SK-N-SH treated with all-trans-retinoic acid at 6 μM for 48 hours (cell line): ENCODE data around the gene TRMT61A.

Experiments used
- ATAC-seq: fragments of 200-7000 bp; cut with Tn5 transposase; 3 replicates; pipeline ENCODE4 v1.9.1; 2020; ENCODE audit warnings: mild to moderate bottlenecking, moderate library complexity
- ARNTL ChIP-seq: fragments of 450-650 bp; formaldehyde crosslinking; IDR thresholded peaks from 2 replicates; pipeline ENCODE4 v1.5.0; 2020; ENCODE audit warnings: low read depth, mild to moderate bottlenecking, moderate library complexity, borderline replicate concordance
- BACH2 ChIP-seq: fragments of 250-450 bp; sonication (Bioruptor Pico); IDR thresholded peaks from 2 replicates; pipeline ENCODE4 v1.9.0; 2021; ENCODE audit warnings: mild to moderate bottlenecking, borderline replicate concordance
- ESRRG ChIP-seq: fragments of 250-450 bp; sonication (Bioruptor Pico); IDR thresholded peaks from 2 replicates; pipeline ENCODE4 v1.6.1; 2021; ENCODE audit warnings: mild to moderate bottlenecking
- GLIS3 ChIP-seq: fragments of 250-450 bp; sonication (Bioruptor Pico); IDR thresholded peaks from 2 replicates; pipeline ENCODE4 v1.5.0; 2020; ENCODE audit warnings: mild to moderate bottlenecking, moderate library complexity
- ISL1 ChIP-seq: fragments of 250-450 bp; sonication (Bioruptor Pico); IDR thresholded peaks from 2 replicates; pipeline ENCODE4 v2.1.2; 2022; ENCODE audit warnings: mild to moderate bottlenecking, moderate library complexity
- OSR1 ChIP-seq: fragments of 250-450 bp; sonication (Bioruptor Pico); IDR thresholded peaks from 2 replicates; pipeline ENCODE4 v1.8.0; 2022; ENCODE audit warnings: moderate library complexity, mild to moderate bottlenecking, inconsistent platforms
- PPARA ChIP-seq: fragments of 250-450 bp; sonication (Bioruptor Pico); IDR thresholded peaks from 2 replicates; pipeline ENCODE4 v1.5.0; 2020; ENCODE audit warnings: mild to moderate bottlenecking, borderline replicate concordance
- TCF4 ChIP-seq: fragments of 250-450 bp; sonication (Bioruptor Pico); IDR thresholded peaks from 2 replicates; pipeline ENCODE4 v1.8.0; 2021; ENCODE audit warnings: mild to moderate bottlenecking, moderate library complexity, borderline replicate concordance
- TOX ChIP-seq: fragments of 250-450 bp; sonication (Bioruptor Pico); IDR thresholded peaks from 2 replicates; pipeline ENCODE4 v1.8.0; 2021; ENCODE audit warnings: mild to moderate bottlenecking, moderate library complexity, borderline replicate concordance
- ZC3H10 ChIP-seq: fragments of 250-450 bp; sonication (Bioruptor Pico); IDR thresholded peaks from 2 replicates; pipeline ENCODE4 v1.5.1; 2021; ENCODE audit warnings: mild to moderate bottlenecking, moderate library complexity
- ZFP3 ChIP-seq: fragments of 250-450 bp; sonication (Bioruptor Pico); IDR thresholded peaks from 2 replicates; pipeline ENCODE4 v1.5.0; 2020; ENCODE audit warnings: mild to moderate bottlenecking, moderate library complexity
- ZFP30 ChIP-seq: fragments of 450-650 bp; formaldehyde crosslinking; IDR thresholded peaks from 2 replicates; pipeline ENCODE4 v1.5.0; 2022; ENCODE audit warnings: mild to moderate bottlenecking, moderate library complexity
- ZNF565 ChIP-seq: fragments of 450-650 bp; formaldehyde crosslinking; conservative IDR thresholded peaks from 2 replicates; pipeline ENCODE4 v1.5.0; 2020; ENCODE audit warnings: low read depth, mild to moderate bottlenecking, moderate library complexity
- ZNF70 ChIP-seq: fragments of 450-650 bp; formaldehyde crosslinking; IDR thresholded peaks from 2 replicates; pipeline ENCODE4 v1.5.0; 2020; ENCODE audit warnings: mild to moderate bottlenecking, moderate library complexity
- ZNF8 ChIP-seq: fragments of 450-650 bp; formaldehyde crosslinking; IDR thresholded peaks from 2 replicates; pipeline ENCODE4 v1.5.0; 2020; ENCODE audit warnings: mild to moderate bottlenecking, moderate library complexity
- TF ChIP-seq, protein P1 (sequence below): fragments of 250-450 bp; sonication (Bioruptor Pico); IDR thresholded peaks from 2 replicates; pipeline ENCODE4 v1.5.1; 2021; ENCODE audit warnings: mild to moderate bottlenecking, moderate library complexity
- TF ChIP-seq, protein P2 (sequence below): fragments of 250-450 bp; sonication (Bioruptor Pico); IDR thresholded peaks from 2 replicates; pipeline ENCODE4 v1.8.0; 2020; ENCODE audit warnings: mild to moderate bottlenecking, moderate library complexity, borderline replicate concordance
- TF ChIP-seq, protein P3 (sequence below): fragments of 250-450 bp; sonication (Bioruptor Pico); IDR thresholded peaks from 2 replicates; pipeline ENCODE4 v1.5.0; 2020; ENCODE audit warnings: mild to moderate bottlenecking, moderate library complexity
- TF ChIP-seq, protein P4 (sequence below): fragments of 250-450 bp; sonication (Bioruptor Pico); IDR thresholded peaks from 2 replicates; pipeline ENCODE4 v1.8.0; 2021; ENCODE audit warnings: low read depth, mild to moderate bottlenecking, moderate library complexity, borderline replicate concordance

TRMT61A gene

DNA sequence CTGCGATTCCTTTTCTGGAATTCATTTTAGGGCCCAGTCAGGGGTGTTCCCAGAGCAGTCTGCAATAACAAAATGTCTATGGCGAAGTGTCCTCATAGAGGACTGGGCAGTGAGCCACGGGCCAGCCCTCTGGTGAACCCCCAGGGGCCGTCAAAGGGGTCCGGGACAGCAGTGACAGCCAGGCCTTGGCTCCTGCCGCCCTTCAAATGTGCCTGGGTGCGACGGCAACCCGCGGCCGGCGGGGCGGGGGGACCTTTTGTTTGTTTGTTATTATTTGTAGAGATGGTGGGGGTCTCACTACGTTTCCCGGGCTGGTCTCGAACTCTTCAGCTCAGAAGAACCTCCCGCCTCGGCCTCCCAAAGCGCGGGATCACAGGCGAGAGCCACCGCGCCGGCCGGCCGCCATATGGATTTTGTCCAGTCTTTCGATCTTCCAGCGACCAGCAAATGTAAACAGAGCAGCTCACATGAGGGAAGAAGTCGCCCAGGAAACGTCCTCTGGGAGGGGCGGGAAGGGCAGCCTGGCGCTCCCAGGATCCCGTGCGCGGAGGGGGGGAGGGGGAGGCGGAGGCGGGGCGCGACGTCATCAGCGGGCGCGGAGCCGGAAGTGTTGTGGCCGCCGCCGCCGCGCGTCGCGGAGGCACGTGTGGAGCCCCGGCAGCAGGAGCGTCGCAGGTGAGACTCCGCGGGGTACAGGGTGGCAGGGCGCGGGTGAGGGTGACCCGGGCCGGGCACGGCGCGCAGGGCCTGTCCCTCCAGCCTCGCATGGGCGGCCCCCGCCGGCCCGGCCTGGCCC lies at the start of gene TRMT61A:
TSS of gene TRMT61A (plus strand) at position 610 of the 796 bp plus-strand sequence. CDS start 783 bp downstream, outside the sequence.
- TF ChIP-seq, protein P1, sequence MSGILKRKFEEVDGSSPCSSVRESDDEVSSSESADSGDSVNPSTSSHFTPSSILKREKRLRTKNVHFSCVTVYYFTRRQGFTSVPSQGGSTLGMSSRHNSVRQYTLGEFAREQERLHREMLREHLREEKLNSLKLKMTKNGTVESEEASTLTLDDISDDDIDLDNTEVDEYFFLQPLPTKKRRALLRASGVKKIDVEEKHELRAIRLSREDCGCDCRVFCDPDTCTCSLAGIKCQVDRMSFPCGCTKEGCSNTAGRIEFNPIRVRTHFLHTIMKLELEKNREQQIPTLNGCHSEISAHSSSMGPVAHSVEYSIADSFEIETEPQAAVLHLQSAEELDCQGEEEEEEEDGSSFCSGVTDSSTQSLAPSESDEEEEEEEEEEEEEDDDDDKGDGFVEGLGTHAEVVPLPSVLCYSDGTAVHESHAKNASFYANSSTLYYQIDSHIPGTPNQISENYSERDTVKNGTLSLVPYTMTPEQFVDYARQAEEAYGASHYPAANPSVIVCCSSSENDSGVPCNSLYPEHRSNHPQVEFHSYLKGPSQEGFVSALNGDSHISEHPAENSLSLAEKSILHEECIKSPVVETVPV (CRISPR knock-in tag), result no peak
- TF ChIP-seq, protein P2, sequence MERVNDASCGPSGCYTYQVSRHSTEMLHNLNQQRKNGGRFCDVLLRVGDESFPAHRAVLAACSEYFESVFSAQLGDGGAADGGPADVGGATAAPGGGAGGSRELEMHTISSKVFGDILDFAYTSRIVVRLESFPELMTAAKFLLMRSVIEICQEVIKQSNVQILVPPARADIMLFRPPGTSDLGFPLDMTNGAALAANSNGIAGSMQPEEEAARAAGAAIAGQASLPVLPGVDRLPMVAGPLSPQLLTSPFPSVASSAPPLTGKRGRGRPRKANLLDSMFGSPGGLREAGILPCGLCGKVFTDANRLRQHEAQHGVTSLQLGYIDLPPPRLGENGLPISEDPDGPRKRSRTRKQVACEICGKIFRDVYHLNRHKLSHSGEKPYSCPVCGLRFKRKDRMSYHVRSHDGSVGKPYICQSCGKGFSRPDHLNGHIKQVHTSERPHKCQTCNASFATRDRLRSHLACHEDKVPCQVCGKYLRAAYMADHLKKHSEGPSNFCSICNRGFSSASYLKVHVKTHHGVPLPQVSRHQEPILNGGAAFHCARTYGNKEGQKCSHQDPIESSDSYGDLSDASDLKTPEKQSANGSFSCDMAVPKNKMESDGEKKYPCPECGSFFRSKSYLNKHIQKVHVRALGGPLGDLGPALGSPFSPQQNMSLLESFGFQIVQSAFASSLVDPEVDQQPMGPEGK (CRISPR knock-in tag), result no peak
- TF ChIP-seq, protein P3, sequence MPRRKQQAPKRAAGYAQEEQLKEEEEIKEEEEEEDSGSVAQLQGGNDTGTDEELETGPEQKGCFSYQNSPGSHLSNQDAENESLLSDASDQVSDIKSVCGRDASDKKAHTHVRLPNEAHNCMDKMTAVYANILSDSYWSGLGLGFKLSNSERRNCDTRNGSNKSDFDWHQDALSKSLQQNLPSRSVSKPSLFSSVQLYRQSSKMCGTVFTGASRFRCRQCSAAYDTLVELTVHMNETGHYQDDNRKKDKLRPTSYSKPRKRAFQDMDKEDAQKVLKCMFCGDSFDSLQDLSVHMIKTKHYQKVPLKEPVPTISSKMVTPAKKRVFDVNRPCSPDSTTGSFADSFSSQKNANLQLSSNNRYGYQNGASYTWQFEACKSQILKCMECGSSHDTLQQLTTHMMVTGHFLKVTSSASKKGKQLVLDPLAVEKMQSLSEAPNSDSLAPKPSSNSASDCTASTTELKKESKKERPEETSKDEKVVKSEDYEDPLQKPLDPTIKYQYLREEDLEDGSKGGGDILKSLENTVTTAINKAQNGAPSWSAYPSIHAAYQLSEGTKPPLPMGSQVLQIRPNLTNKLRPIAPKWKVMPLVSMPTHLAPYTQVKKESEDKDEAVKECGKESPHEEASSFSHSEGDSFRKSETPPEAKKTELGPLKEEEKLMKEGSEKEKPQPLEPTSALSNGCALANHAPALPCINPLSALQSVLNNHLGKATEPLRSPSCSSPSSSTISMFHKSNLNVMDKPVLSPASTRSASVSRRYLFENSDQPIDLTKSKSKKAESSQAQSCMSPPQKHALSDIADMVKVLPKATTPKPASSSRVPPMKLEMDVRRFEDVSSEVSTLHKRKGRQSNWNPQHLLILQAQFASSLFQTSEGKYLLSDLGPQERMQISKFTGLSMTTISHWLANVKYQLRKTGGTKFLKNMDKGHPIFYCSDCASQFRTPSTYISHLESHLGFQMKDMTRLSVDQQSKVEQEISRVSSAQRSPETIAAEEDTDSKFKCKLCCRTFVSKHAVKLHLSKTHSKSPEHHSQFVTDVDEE (CRISPR knock-in tag), result no peak
- TF ChIP-seq ARNTL (CRISPR knock-in tag) (no peak), ZFP30 (CRISPR knock-in tag) (no peak), TCF4 (no peak), ZNF565 (CRISPR knock-in tag) (no peak), ZNF8 (no peak), ISL1 (CRISPR knock-in tag) (no peak), TOX (CRISPR knock-in tag) (no peak), GLIS3 (CRISPR knock-in tag) (no peak), ZNF70 (CRISPR knock-in tag) (no peak), ZC3H10 (CRISPR knock-in tag) (no peak), ESRRG (CRISPR knock-in tag) (no peak)
- TF ChIP-seq, protein P4, sequence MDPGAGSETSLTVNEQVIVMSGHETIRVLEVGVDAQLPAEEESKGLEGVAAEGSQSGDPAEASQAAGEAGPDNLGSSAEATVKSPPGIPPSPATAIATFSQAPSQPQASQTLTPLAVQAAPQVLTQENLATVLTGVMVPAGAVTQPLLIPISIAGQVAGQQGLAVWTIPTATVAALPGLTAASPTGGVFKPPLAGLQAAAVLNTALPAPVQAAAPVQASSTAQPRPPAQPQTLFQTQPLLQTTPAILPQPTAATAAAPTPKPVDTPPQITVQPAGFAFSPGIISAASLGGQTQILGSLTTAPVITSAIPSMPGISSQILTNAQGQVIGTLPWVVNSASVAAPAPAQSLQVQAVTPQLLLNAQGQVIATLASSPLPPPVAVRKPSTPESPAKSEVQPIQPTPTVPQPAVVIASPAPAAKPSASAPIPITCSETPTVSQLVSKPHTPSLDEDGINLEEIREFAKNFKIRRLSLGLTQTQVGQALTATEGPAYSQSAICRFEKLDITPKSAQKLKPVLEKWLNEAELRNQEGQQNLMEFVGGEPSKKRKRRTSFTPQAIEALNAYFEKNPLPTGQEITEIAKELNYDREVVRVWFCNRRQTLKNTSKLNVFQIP (CRISPR knock-in tag), result no peak
- peak; percentile 86 for ATAC-seq

DNA sequence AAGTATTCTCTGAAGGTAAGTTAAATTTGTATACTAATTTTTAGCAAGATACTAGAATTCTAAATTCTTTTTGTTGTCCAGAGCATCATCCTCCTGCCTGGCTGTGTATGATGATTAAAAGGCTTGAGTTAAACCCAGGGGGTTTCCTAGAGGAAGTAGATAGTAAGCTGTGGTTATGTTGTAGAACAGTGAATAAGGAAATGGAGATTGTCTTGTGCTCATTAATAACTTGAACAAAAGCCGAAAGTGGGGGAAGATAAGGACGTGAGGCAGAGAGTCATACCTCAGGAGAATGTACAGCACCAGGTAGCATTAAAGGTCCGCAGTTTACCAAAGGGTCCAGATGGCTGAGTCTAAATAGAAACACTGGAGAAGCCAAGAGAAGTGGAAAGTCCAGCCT lies 48.4 kb upstream of the TRMT61A start:
- TF ChIP-seq ZFP30 (CRISPR knock-in tag), result no peak
- TF ChIP-seq ZNF8, result no peak
- TF ChIP-seq ZC3H10 (CRISPR knock-in tag), result no peak
- no peak for TF ChIP-seq TOX (CRISPR knock-in tag)
- TF ChIP-seq, protein P1 (CRISPR knock-in tag), result no peak
- no peak for ATAC-seq

DNA sequence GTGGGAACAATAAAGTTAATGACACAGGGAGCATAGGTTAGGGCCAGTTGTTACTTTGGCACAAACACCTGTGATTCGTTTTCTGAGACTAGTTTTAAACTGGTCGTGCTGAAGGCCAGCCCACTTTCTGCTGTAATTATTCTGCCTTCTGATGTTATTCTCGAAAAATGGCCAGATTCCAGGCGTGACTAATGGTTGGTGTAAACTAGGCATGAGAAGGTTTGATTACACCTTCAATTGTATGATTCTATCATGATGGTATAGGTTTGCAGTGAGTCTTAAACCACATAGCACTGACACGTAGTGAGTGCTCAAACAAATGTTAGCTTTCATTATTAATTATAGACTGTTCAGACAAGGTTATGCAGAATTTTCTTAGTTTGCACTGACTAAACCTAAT lies 45.4 kb upstream of the TRMT61A start:
- ATAC-seq, result peak; percentile 74
- TF ChIP-seq PPARA (CRISPR knock-in tag) (no peak), ZFP3 (CRISPR knock-in tag) (no peak), ISL1 (CRISPR knock-in tag) (no peak), ZC3H10 (CRISPR knock-in tag) (no peak), BACH2 (no peak), ARNTL (CRISPR knock-in tag) (no peak), TOX (CRISPR knock-in tag) (no peak), ZNF565 (CRISPR knock-in tag) (no peak), ZNF70 (CRISPR knock-in tag) (no peak), OSR1 (CRISPR knock-in tag) (no peak)
- TF ChIP-seq, protein P3 (CRISPR knock-in tag), result no peak
- TF ChIP-seq, protein P1 (CRISPR knock-in tag), result no peak
- TF ChIP-seq, protein P2 (CRISPR knock-in tag), result no peak
